Sigmoid colon (tissue), 7 donors: Measurements from ENCODE around the gene MACROD2. TPM values are rescaled to one million over a fixed set of nuclear protein-coding genes. Genes with fewer than 3 reads are reported as not detected.

Experiments
- DNase-seq: peaks from one replicate; pipeline ENCODE4 v3.0.0-alpha.2; 2019
- H3K27ac ChIP-seq, 4 donors: fragments of 200-600 bp; sonication (generic); one replicate each; pipeline ENCODE4 v1.5.1; 2016 to 2019; ENCODE audit warnings: mild to moderate bottlenecking in 1 of 4
- H3K27me3 ChIP-seq, 3 donors: fragments of 200-600 bp; sonication (generic); one replicate each; pipeline ENCODE4 v1.5.1; 2019; ENCODE audit warnings: mild to moderate bottlenecking in 1 of 3
- H3K36me3 ChIP-seq, 4 donors: fragments of 200-600 bp; sonication (generic); one replicate each; pipeline ENCODE4 v1.5.1; 2016 to 2019
- H3K4me1 ChIP-seq, 4 donors: fragments of 200-600 bp; sonication (generic); one replicate each; pipeline ENCODE4 v1.5.1; 2017 to 2019
- H3K4me3 ChIP-seq, 4 donors: fragments of 200-600 bp; sonication (generic); one replicate each; pipeline ENCODE4 v1.5.1; 2017 to 2019; ENCODE audit warnings: mild to moderate bottlenecking in 2 of 4, moderate library complexity in 1 of 4
- H3K9me3 ChIP-seq, 4 donors: fragments of 200-600 bp in 3 of 4; sonication (generic) in 3 of 4; one replicate each; pipeline versions ENCODE4 v1.5.1 to v1.6.1; 2013 to 2019
- CTCF ChIP-seq, 4 experiments: fragments of 450-650 bp in 3 of 4; fragments of 200-600 bp in 1 of 4; IDR thresholded peaks; one replicate each; pipeline ENCODE4 v1.5.1; 2016 to 2019; ENCODE audit warnings: antibody characterized with exemption in 4 of 4, mild to moderate bottlenecking in 3 of 4, moderate library complexity in 2 of 4
- EP300 ChIP-seq, 4 donors: sonication (generic); formaldehyde crosslinking; IDR thresholded peaks; one replicate each; pipeline ENCODE4 v1.6.1; 2017; ENCODE audit warnings: antibody characterized with exemption in 4 of 4
- POLR2A ChIP-seq, 2 donors: fragments of 450-650 bp; IDR thresholded peaks; one replicate each; pipeline ENCODE4 v1.6.1; 2016; ENCODE audit warnings: antibody characterized with exemption in 2 of 2, mild to moderate bottlenecking in 2 of 2, moderate library complexity in 2 of 2
- POLR2AphosphoS5 ChIP-seq, 4 donors: sonication (generic); formaldehyde crosslinking; IDR thresholded peaks; one replicate each; pipeline ENCODE4 v1.6.1; 2017; ENCODE audit warnings: antibody characterized with exemption in 4 of 4
- WGBS, 2 donors: extraction: QIAGEN DNeasy Blood & Tissue Kit; methylation state at CpG; one replicate each; pipeline ENCODE4 v1.1.7; 2013; 5-methylcytosine and 5-hydroxymethylcytosine counted together
- intact Hi-C: fragments of 100-400 bp; cut with DNase I; formaldehyde crosslinking; loops from one replicate; pipeline ENCODE4 v1.15.1; 2023
- polyA plus RNA-seq, 3 donors: library from polyadenylated mRNA; stranded (reverse); fragments of 200-250 nt; gene quantifications; one replicate each; pipeline ENCODE4 v1.2.3, GENCODE V29; 2013
- total RNA-seq, 4 donors: library from RNA; depleted of rRNA; stranded (reverse); fragments of >200 nt; gene quantifications; one replicate each; pipeline ENCODE4 v1.1.0, GENCODE V29; 2016
- donor health status: healthy with polysubstance abuse.
- donor health status: Bipolar disorder and iron deficiency.
- donor health status: healthy.

The MACROD2 gene
- total and polyA plus RNA-seq, 7 donors = 1.2 to 22.4 (median 5.8) TPM

DNA sequence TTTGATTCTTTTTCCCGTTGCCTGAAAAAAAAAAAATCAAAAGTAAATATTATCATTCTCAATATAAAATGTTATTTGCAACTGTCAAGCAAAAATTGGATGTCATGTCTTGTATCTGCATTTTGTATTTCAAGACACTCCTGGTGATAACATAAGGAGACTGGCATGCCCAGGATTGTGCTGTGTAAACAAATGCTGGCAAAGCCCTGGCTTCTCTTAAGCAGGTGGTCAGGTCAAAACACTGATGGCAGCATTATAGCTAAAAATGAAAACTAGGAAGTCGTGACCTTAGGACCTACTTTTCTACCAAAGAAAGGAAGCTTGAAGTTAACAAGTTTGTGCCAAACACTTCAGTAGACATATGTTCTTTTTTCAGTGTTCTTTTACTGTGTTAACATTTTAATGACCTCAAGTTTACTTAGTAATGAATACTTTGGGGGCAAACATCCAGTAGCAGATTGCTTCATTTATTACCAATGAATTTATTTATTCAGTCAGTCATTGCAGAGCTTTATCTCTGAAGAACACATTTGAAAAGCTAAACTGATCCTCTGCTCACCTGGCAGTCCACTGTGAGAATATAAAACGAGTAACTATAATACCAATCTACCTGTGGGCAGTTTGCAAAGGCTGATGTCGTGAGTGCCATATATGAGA, 585.2 kb downstream of the MACROD2 start:
- TF ChIP-seq POLR2A (IDR thresholded peaks at IDR 0.05) (no peak), POLR2AphosphoS5 (IDR thresholded peaks at IDR 0.05) (no peak), CTCF (IDR thresholded peaks at IDR 0.05) (no peak), EP300 (IDR thresholded peaks at IDR 0.05) (no peak)
- Histone ChIP-seq H3K4me1 (no peaks in the 10 kb centered on the region), H3K9me3 (no peaks in the 10 kb centered on the region), H3K4me3 (no peak overlapping the region), H3K27me3 (no peaks in the 10 kb centered on the region), H3K27ac (no peak overlapping the region), H3K36me3 (no peaks in the 10 kb centered on the region)
- 13 to 58% methylated on average over 4 of the region's 4 CpGs for WGBS, 2 donors
- intact Hi-C loops = no loop called here
- no peak for DNase-seq

GRCh38 chr20:14581731-14582130, 586.4 kb downstream of the MACROD2 start:
- Histone ChIP-seq H3K4me1 (no peaks in the 10 kb centered on the region), H3K4me3 (no peak overlapping the region), H3K27me3 (no peaks in the 10 kb centered on the region), H3K9me3 (no peaks in the 10 kb centered on the region), H3K36me3 (no peaks in the 10 kb centered on the region), H3K27ac (no peak overlapping the region)
- no peak for DNase-seq
- 75 to 91% methylated on average over 3 of the region's 3 CpGs for WGBS, 2 donors
- TF ChIP-seq POLR2A (IDR thresholded peaks at IDR 0.05) (no peak), EP300 (IDR thresholded peaks at IDR 0.05) (no peak), POLR2AphosphoS5 (IDR thresholded peaks at IDR 0.05) (no peak), CTCF (IDR thresholded peaks at IDR 0.05) (no peak)
- intact Hi-C loops = no loop called here

DNA sequence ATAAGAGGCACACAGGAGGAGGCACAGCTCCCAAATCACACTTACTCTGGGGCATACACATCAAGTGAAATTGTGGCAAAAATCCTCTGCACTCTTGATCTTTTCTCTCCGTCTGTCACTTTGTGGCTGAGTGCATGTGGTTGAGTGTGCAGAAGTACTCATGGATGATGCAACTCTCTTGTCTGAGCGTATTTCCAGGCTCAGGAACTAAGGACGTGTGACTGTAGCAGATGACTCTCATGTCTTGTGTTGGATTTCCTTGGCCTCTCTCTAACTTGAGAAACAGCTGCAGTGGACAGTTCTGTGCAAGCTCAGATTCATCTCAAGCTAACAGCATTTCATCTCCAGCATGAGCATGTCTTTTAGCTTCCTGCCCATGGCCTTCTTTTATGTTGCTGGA, 587.5 kb downstream of the MACROD2 start:
- Histone ChIP-seq H3K27me3 (no peaks in the 10 kb centered on the region), H3K4me3 (no peak overlapping the region), H3K9me3 (no peaks in the 10 kb centered on the region), H3K36me3 (no peaks in the 10 kb centered on the region), H3K27ac (no peak overlapping the region), H3K4me1 (no peaks in the 10 kb centered on the region)
- intact Hi-C loops = no loop called here
- no peak for DNase-seq
- WGBS, 2 donors = 60 to 86% methylated on average over 3 of the region's 3 CpGs
- TF ChIP-seq POLR2A (IDR thresholded peaks at IDR 0.05) (no peak), POLR2AphosphoS5 (IDR thresholded peaks at IDR 0.05) (no peak), EP300 (IDR thresholded peaks at IDR 0.05) (no peak), CTCF (IDR thresholded peaks at IDR 0.05) (no peak)

DNA sequence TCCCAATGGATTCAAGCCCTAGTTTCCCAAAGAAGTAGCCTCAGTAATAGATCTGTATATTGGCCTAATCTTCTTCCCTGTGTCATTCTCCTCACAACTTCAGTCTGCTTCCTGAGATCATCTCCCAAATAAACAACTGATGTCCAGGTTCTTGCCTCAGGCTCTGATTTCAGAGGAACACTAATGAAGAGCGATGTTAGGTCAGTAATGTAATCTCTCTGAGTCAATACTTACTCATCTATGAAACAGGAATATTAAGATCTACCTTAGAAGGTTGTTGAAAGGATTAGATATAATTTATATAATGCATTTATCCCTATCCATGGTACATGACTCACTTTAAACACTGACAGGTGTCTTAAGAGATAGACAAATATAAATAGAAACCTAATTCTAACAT, 588.1 kb downstream of the MACROD2 start:
- no peaks in the 10 kb centered on the region for H3K27me3 ChIP-seq
- no peak overlapping the region for H3K4me3 ChIP-seq
- WGBS, 2 donors = 87 to 90% methylated on average over 1 of the region's 1 CpG
- H3K4me1 ChIP-seq = no peaks in the 10 kb centered on the region
- H3K27ac ChIP-seq = no peak overlapping the region
- H3K36me3 ChIP-seq = no peaks in the 10 kb centered on the region
- no peaks in the 10 kb centered on the region for H3K9me3 ChIP-seq
- intact Hi-C loops = no loop called here
- TF ChIP-seq CTCF (IDR thresholded peaks at IDR 0.05) = no peak
- no peak for DNase-seq

DNA sequence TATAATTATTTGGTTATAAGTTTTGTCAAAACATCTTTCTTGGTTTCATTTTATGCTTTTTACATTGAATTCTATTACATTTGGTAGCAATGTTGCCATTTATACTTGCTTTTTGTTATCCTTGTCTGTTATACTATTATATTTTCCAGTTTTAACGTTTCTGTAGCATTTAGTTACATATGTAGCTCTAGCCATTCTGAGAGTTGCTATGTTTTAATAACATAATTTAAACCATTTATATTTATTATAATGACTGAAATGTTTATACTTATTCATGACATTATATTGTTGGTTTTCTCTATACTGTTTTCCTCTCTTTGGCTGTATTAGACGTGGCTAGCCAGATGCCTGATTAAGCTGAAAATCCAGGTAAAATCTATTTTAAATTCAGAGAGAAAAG, 594.1 kb downstream of the MACROD2 start:
- Histone ChIP-seq H3K4me3 (no peak overlapping the region), H3K4me1 (no peaks in the 10 kb centered on the region), H3K27me3 (no peaks in the 10 kb centered on the region), H3K36me3 (no peaks in the 10 kb centered on the region), H3K27ac (no peak overlapping the region), H3K9me3 (peaks cover 0 to 3% (median 0%) of the 10 kb centered on the region in 4 donors)
- WGBS, 2 donors = 87 to 90% methylated on average over 2 of the region's 2 CpGs
- TF ChIP-seq POLR2A (IDR thresholded peaks at IDR 0.05) = no peak
- no peak for TF ChIP-seq CTCF (IDR thresholded peaks at IDR 0.05)
- TF ChIP-seq POLR2AphosphoS5 (IDR thresholded peaks at IDR 0.05) = no peak
- no peak for TF ChIP-seq EP300 (IDR thresholded peaks at IDR 0.05)
- no peak for DNase-seq
- intact Hi-C loops = no loop called here
